GM19468 (cell line): ENCODE measurements around the gene OXSR1.

ENCODE experiments used
- ATAC-seq: cut with Tn5 transposase; IDR thresholded peaks from one replicate; pipeline ENCODE4 v1.9.1; 2021; ENCODE audit warnings: mild to moderate bottlenecking, moderate library complexity, moderate number of reproducible peaks; ENCODE audit not compliant: unreplicated experiment; ENCODE audit errors: extremely low read depth

The OXSR1 gene

GRCh38 chr3:38264353-38264771 lies 99.0 kb downstream of the OXSR1 start:
- ATAC-seq, result no peak

GRCh38 chr3:38264779-38265178 lies 99.4 kb downstream of the OXSR1 start:
- no peak for ATAC-seq

GRCh38 chr3:38265604-38266307 lies 100.4 kb downstream of the OXSR1 start, which contains the start of gene SLC22A13:
Gene SLC22A13 (plus strand): TSS chr3:38265812. CDS start chr3:38265861, 49 bp downstream.
- ATAC-seq, result no peak

GRCh38 chr3:38266810-38267209 lies 101.5 kb downstream of the OXSR1 start:
- no peak for ATAC-seq

GRCh38 chr3:38267662-38268061 lies 102.3 kb downstream of the OXSR1 start:
- no peak for ATAC-seq

- ATAC-seq, result no peak
Observed at GRCh38 chr3:38268087-38268486, 102.8 kb downstream of the OXSR1 start.

GRCh38 chr3:38268522-38268921 lies 103.2 kb downstream of the OXSR1 start:
- no peak for ATAC-seq

- ATAC-seq, result no peak
Observed at GRCh38 chr3:38270606-38271005, 105.3 kb downstream of the OXSR1 start.

- ATAC-seq, result no peak
Observed at GRCh38 chr3:38271553-38271952, 106.2 kb downstream of the OXSR1 start.

- ATAC-seq, result no peak
Observed at GRCh38 chr3:38274864-38275649, 109.7 kb downstream of the OXSR1 start.

GRCh38 chr3:38275658-38276057 lies 110.3 kb downstream of the OXSR1 start:
- no peak for ATAC-seq

- ATAC-seq, result no peak
Observed at GRCh38 chr3:38276081-38276916, 111.0 kb downstream of the OXSR1 start.

- no peak for ATAC-seq
Observed at GRCh38 chr3:38276917-38277630, 111.7 kb downstream of the OXSR1 start.

- ATAC-seq, result no peak
Observed at GRCh38 chr3:38278841-38279240, 113.5 kb downstream of the OXSR1 start.

- ATAC-seq, result no peak
Observed at GRCh38 chr3:38281895-38282686, 116.8 kb downstream of the OXSR1 start, which contains the start of gene SLC22A14. Gene SLC22A14 (plus strand): TSS chr3:38282294. CDS start chr3:38306027, 23,733 bp downstream.

- ATAC-seq, result no peak
Observed at GRCh38 chr3:38283810-38284755, 118.7 kb downstream of the OXSR1 start.

- no peak for ATAC-seq
Observed at GRCh38 chr3:38284756-38285150, 119.4 kb downstream of the OXSR1 start.
